Spleen (tissue), 7 donors: ENCODE data around the gene HOXD10.

ENCODE experiments used
- CTCF ChIP-seq, 11 experiments: fragments of 200-600 bp in 7 of 11; fragments of 450-650 bp in 4 of 11; sonication (generic) in 4 of 11; IDR thresholded peaks in 8 of 11; conservative IDR thresholded peaks in 3 of 11; 1 replicate in 7 of 11; 2 replicates in 4 of 11; pipeline versions ENCODE4 v1.4.0 to v1.8.0; 2016 to 2021; ENCODE audit warnings: antibody characterized with exemption in 11 of 11, inconsistent platforms in 4 of 11, mild to moderate bottlenecking in 1 of 11
- POLR2A ChIP-seq, 3 donors: fragments of 450-650 bp; IDR thresholded peaks; one replicate each; pipeline ENCODE4 v1.5.1; 2017; ENCODE audit warnings: antibody characterized with exemption in 3 of 3, mild to moderate bottlenecking in 1 of 3
- donor health status: DM: no; HTN: no; CAD: no; lungs with moderate emphysema.
- donor health status: DM: no; HTN: no; CAD: no.
- donor health status: DM: no; HTN: no; CAD: no.

GRCh38 chr2:176154576-176155252 is 38.1 kb downstream of the HOXD10 start:
- TF ChIP-seq POLR2A (IDR thresholded peaks at IDR 0.05), result no peak
- no peak for TF ChIP-seq CTCF (IDR thresholded peaks at IDR 0.05 in 8 of 11, conservative IDR thresholded peaks at IDR 0.05 in 3 of 11)
